KMS-11 (cell line): ENCODE data around the gene MTRR.

ENCODE experiments used
- H2AFZ ChIP-seq: fragments of 200-600 bp; sonication (generic); 2 replicates; pipeline ENCODE4 v1.6.1; 2016; ENCODE audit warnings: antibody characterized with exemption, mixed run types, low read depth
- H3K27ac ChIP-seq: fragments of 200-600 bp; sonication (generic); 2 replicates; pipeline ENCODE4 v1.6.1; 2016; ENCODE audit warnings: mild to moderate bottlenecking, mixed run types
- H3K27me3 ChIP-seq: fragments of 200-600 bp; sonication (generic); 2 replicates; pipeline ENCODE4 v1.6.1; 2017; ENCODE audit warnings: mild to moderate bottlenecking, low read depth, mixed run types, moderate library complexity; ENCODE audit not compliant: insufficient read depth
- H3K36me3 ChIP-seq: fragments of 200-600 bp; sonication (generic); 2 replicates; pipeline ENCODE4 v1.6.1; 2017; ENCODE audit warnings: mild to moderate bottlenecking, mixed run types; ENCODE audit not compliant: insufficient read depth
- H3K4me1 ChIP-seq: fragments of 200-600 bp; sonication (generic); 2 replicates; pipeline ENCODE4 v1.6.1; 2016; ENCODE audit warnings: mild to moderate bottlenecking, low read depth, mixed run types; ENCODE audit not compliant: poor library complexity, severe bottlenecking
- H3K4me2 ChIP-seq: fragments of 200-600 bp; sonication (generic); 2 replicates; pipeline ENCODE4 v1.7.0; 2016; ENCODE audit warnings: mild to moderate bottlenecking, mixed run types
- H3K4me3 ChIP-seq: fragments of 200-600 bp; sonication (generic); IDR thresholded peaks from 2 replicates; pipeline ENCODE4 v1.6.1; 2017; ENCODE audit warnings: low read depth, low read length, mixed read lengths; ENCODE audit not compliant: insufficient read depth
- H3K79me2 ChIP-seq: fragments of 200-600 bp; sonication (generic); 2 replicates; pipeline ENCODE4 v1.6.1; 2016; ENCODE audit warnings: low read depth, mixed run types; ENCODE audit not compliant: insufficient read depth
- H3K9ac ChIP-seq: fragments of 200-600 bp; sonication (generic); 2 replicates; pipeline ENCODE4 v1.6.1; 2016; ENCODE audit warnings: mild to moderate bottlenecking, mixed run types
- H4K20me1 ChIP-seq: fragments of 200-600 bp; sonication (generic); 2 replicates; pipeline ENCODE4 v1.6.1; 2016; ENCODE audit warnings: mild to moderate bottlenecking, mixed run types; ENCODE audit not compliant: insufficient read depth
- CTCF ChIP-seq: fragments of 200-600 bp; sonication (generic); conservative IDR thresholded peaks from 2 replicates; pipeline ENCODE4 v1.6.1; 2017; ENCODE audit warnings: low read depth, mild to moderate bottlenecking, antibody characterized with exemption, low read length, moderate library complexity, mixed read lengths

MTRR gene

DNA sequence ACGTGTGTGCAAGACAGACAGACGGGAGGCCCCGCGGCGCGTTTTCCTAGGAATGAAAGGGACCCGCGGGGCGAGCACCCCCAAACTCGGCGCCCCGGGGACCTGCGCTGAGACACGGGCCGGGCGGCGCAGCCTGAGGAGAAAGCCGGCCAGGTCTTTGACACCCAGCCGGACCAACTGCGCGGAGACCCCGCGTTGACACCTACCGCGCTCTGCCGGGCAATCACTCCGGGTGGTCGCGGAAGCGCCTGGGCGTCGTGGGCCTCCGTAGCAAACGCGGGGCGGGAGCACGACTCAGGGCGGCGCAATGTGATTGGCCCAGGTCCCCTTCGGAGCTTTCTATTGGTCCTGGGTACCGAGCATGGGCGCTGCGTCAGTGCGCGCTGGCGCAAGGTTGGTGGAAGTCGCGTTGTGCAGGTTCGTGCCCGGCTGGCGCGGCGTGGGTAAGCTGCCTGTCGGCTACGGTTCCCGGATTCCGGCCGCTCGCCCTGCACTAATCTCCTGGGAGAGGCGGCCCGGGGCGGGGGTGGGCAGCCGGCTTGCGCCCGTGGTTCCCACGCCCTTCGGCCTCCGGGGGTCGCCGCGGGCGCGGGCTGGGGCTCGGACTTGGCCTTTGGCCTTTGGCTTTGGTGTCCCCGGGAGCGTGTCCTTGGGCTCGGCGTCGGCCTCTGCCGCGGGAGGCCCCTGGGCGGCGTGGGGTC, at the start of gene MTRR, which contains the start of gene FASTKD3:
MTRR (plus strand) TSS at position 376 of the 701 bp plus-strand sequence. CDS start 1,647 bp downstream, outside the sequence.
FASTKD3 (minus strand) TSS at position 259 of the 701 bp plus-strand sequence. CDS start 948 bp downstream, outside the sequence.
- Histone ChIP-seq H3K4me2 (peak within 1 kb of the TSS; percentile 97), H2AFZ (peak within 1 kb of the TSS; percentile 78), H3K9ac (peak within 1 kb of the TSS; percentile 85), H3K27me3 (no peaks in the 10 kb centered on the region), H3K36me3 (peaks cover 3% of the 10 kb centered on the region; the same call in 1 of the 2 replicates), H3K79me2 (peaks cover 85% of the 10 kb centered on the region), H3K4me3 (no peak within 1 kb of the TSS), H4K20me1 (peaks cover 4% of the 10 kb centered on the region; the same call in 1 of the 2 replicates), H3K4me1 (peaks cover 40% of the 10 kb centered on the region), H3K27ac (peak within 1 kb of the TSS; percentile 76)
- TF ChIP-seq CTCF, result no peak

DNA sequence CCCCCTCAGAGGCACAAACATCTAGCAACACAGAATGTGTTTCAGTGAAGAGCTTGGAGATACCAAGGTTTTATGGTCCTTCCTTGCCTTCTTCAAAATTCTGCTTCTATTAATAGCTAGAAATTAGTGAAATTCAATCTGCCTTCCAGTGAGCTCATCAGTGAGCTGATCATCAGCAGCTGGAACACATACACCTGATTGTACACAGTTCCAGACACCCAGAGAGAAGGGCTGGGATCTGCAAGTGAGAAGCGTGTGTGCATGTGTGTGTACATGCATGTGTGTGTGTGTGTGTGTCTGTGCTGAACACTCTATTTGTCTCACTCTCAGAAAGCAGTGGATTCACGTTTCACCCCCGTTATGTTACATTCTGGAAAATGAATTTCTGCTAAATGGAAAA, 46.5 kb upstream of the MTRR start:
- no peaks in the 10 kb centered on the region for H3K4me1 ChIP-seq
- H2AFZ ChIP-seq, result no peak overlapping the region
- no peaks in the 10 kb centered on the region for H4K20me1 ChIP-seq
- no peak overlapping the region for H3K27ac ChIP-seq
- no peaks in the 10 kb centered on the region for H3K79me2 ChIP-seq
- no peak overlapping the region for H3K4me2 ChIP-seq
- H3K27me3 ChIP-seq, result no peaks in the 10 kb centered on the region
- no peak overlapping the region for H3K9ac ChIP-seq
- no peaks in the 10 kb centered on the region for H3K36me3 ChIP-seq
- no peak for TF ChIP-seq CTCF
- H3K4me3 ChIP-seq, result no peak overlapping the region

DNA sequence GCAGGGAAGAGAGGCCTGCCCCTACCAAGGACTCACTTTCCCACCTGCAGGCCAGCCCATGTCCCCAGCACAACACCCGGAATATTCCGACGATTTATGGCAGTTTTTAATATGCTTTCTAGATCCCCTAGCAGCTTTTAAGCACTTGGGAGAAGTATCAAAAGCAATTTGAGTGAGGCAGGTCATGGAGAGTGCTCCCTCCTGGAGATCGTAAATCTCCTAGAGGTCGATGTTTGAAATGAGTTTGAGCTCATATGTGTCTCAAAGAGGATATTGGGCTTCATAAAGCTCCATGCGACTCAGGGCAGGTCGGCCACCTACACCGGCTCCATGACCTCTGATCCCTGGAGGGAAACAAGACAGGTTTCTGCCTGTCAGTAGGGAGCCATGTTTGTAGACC, 45.4 kb upstream of the MTRR start:
- Histone ChIP-seq H3K9ac (no peak overlapping the region), H4K20me1 (no peaks in the 10 kb centered on the region), H3K4me3 (no peak overlapping the region), H2AFZ (no peak overlapping the region), H3K36me3 (no peaks in the 10 kb centered on the region), H3K4me1 (no peaks in the 10 kb centered on the region), H3K4me2 (no peak overlapping the region), H3K27ac (no peak overlapping the region), H3K79me2 (no peaks in the 10 kb centered on the region), H3K27me3 (no peaks in the 10 kb centered on the region)
- TF ChIP-seq CTCF, result no peak

GRCh38 chr5:7824995-7825394, 44.0 kb upstream of the MTRR start:
- Histone ChIP-seq H3K4me2 (no peak overlapping the region), H4K20me1 (no peaks in the 10 kb centered on the region), H3K27ac (no peak overlapping the region), H3K9ac (no peak overlapping the region), H2AFZ (no peak overlapping the region), H3K4me3 (no peak overlapping the region), H3K27me3 (no peaks in the 10 kb centered on the region), H3K79me2 (no peaks in the 10 kb centered on the region), H3K4me1 (no peaks in the 10 kb centered on the region), H3K36me3 (no peaks in the 10 kb centered on the region)
- no peak for TF ChIP-seq CTCF
